Cardiac septum (tissue), 1 donor: Measurements from ENCODE around the gene CRPPA. TPM values are rescaled to one million over a fixed set of nuclear protein-coding genes. Genes with fewer than 3 reads are reported as not detected.
"Not testable (repeated sequence)": the region's sequence is repeated elsewhere in the genome, so short reads cannot be mapped to it uniquely, and the experiment has no call there.

Experiments used
- DNase-seq: peaks from one replicate; pipeline ENCODE4 v3.0.0-alpha.2; 2020; ENCODE audit warnings: low spot score
- intact Hi-C: fragments of 100-400 bp; cut with DNase I; formaldehyde crosslinking; loops from one replicate; pipeline ENCODE4 v1.14.0; 2022
- long read RNA-seq: library from polyadenylated mRNA; unstranded; transcript quantifications from one replicate; pipeline ENCODE4 v2.0.0, GENCODE V29; 2021
- total RNA-seq: library from RNA; stranded (reverse); fragmentation: NEBNext Ultra II Directional; extraction: Animal tissue kit (Norgen Biotek cat#: 25700); gene quantifications from one replicate; pipeline ENCODE4 v1.2.1, GENCODE V29; 2021
- donor health status: DM: no; HTN: no; CAD: no.

The CRPPA gene
- 7.3 TPM for total RNA-seq
- long read RNA-seq, full-length matches to known transcripts, result 6 of 10 reads
- long read RNA-seq, partial matches to known transcripts, result 0 of 10 reads
- long read RNA-seq, other reads (novel, unspliced or antisense), result 4 of 10 reads

- intact Hi-C loops, result loop anchor here (10.0 kb wide), 1 partner anchor 307 kb away; no protein-coding TSS in a partner anchor
- DNase-seq, result no peak
These were observed at the start of gene CRPPA for GRCh38 chr7:16421333-16422102. TSS of gene CRPPA (minus strand) at chr7:16421538. CDS start at chr7:16421322, 216 bp downstream.

DNA sequence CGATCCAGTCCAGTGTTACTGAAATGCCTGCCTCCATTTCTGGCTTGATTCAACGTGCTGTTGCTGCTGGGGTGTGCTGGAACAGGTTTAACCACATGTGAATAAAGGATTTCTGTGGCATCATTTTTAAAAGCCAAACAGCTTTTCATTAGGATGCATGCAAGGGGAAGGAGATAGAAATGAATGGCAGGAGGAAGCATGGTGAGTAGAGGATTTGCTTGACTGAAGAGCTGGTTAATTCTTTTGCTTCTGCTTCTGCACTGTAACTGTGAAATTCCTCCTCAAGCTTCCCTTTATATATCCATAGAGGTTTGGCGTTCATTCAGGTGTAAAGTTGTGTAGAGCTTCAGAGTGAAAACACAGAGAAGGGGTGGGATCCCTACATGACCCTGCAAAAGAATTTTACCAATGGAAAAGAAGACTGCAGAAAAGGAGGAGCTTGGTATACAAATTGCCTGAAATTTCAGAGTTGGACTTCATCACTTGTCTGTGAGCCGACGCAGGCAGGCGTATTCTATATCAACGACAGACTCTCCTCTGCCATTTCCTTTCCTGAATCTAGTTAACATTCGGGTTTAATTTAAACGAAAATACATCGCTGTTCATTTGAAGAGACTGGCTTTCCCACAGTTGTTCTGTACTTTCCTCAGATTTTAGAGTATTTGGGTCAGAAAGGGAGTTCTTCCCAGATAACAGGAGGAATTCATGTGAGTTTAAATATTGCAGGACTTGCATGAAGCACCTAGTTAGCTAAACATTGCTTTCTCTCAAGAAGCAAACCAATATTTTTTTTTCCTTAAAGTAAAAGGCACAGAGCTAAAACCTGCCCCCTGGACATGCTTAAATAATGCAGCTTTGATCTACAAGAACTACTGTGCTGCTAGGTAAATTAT is 44.4 kb upstream of the CRPPA start, which contains the start of gene SOSTDC1:
TSS of gene SOSTDC1 (minus strand) at position 270 of the 893 bp plus-strand sequence. CDS start at position 200, 70 bp downstream.
- intact Hi-C loops, result no loop called here
- no peak for DNase-seq

GRCh38 chr7:16463949-16464715 is 42.8 kb upstream of the CRPPA start:
- intact Hi-C loops, result no loop called here
- DNase-seq, result no peak

DNA sequence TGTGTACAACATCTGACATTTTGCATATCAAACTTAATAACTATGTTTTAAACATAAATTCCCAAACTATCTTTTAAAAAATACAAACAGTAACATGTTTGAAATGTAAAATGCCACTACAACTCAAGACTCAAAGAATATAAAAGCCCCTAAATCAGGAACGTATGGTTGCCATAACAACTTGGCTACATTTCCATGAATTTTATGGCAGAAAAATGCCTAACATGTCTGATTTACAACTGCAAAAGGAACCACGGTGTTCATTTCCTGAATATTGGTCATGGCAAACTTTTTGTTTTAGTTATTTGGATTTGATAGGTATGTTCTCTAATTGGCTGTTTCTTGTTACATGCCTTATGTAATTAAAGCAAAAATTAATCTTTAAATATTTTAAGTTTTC is 42.2 kb upstream of the CRPPA start:
- intact Hi-C loops, result no loop called here
- DNase-seq, result no peak

DNA sequence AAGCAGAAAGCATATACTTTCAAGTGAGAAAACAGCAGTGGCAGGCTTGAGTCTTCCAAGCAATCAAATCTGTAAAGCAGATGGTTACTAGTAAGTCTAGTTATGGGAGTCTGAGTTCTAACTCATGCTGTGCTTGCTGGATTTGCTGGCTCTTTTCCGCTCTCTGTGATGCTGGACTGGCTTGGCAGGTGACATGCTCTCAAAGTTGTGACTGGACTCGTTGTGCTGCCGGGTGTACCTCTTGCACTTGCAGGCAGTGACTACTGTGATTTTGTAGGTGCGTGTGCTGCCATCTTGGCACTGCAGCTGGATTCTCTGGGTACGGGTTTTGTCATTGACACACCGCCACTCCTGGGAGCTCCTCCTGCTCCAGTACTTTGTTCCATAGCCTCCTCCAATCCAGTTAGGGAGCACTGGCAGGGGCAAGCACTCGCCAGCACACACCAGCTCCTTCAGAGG is 41.1 kb upstream of the CRPPA start:
- intact Hi-C loops, result no loop called here
- DNase-seq, result no peak

DNA sequence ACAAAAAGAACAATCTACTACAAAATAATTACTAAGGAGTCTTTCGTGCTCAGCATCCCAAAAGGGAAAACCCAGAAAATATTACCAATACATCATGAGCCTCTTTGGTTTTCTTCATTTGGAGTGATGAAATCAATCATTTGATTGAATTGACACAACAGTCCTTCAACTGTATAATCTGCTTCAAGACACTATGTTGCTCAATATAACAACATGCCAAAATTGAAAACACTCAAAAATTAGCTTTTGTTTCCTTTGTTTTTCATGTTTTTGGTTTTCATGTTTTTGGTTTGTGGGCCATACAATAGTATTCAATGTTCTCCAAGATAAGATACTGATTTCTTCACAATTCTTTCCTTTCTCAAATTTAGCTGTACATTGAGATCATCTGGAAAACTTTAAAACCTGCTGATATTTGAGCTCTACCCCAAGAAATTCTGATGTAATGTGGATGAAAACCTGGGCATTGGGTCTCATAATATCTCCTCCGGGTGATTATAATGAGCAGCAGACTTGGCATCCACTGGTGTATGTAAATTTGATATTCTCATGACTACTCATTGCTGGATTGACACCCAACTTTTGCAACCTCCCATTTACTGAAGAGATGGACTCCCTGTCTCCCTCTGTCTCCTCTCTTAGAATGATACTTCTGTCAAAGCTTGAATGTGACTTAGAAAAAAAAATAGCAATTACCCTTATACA is 39.6 kb upstream of the CRPPA start:
- no peak for DNase-seq
- intact Hi-C loops, result no loop called here

- intact Hi-C loops, DNase-seq: not testable (repeated sequence)
These were observed 35.0 kb upstream of the CRPPA start for GRCh38 chr7:16456303-16456702.

DNA sequence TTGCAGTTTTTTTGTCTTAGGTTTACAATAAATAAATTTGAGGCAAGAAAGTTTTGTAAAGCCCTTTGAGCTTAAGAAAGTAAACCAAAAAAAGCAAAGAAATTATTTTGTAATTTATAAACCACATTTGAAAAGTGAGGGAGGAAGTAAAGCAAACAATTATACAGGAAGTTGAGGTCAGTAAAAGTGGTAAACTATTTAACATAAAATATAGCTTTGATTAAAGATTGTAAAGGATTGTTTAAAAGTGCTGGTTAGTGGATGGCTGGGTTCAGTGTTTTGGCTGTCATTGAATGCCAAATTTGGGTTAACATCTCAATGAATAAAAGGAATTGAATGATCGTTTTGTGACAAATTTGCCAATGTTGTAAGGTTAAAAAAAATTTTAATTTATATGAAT is 34.3 kb upstream of the CRPPA start:
- no peak for DNase-seq
- intact Hi-C loops, result no loop called here

- intact Hi-C loops, result no loop called here
- DNase-seq, result no peak
These were observed 29.0 kb upstream of the CRPPA start for GRCh38 chr7:16450366-16450765.

DNA sequence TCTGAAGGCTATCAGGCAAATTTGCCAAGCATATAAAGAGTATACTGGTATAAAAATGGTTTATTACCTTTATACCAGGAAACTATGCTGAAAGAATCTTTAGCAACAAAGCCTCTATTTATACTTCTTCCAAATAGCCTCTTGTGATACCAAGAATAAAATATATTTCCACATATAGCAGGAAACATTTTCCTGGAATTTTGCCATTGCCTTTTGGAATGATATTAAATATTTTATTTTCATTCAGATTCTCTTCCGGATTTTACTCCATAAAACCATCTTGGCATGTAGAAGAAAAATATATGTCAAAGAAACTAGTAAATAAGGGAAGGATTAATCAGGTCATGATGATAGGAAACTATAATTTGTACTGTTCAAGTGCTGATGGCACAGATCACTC is 26.5 kb upstream of the CRPPA start:
- intact Hi-C loops, result no loop called here
- no peak for DNase-seq

DNA sequence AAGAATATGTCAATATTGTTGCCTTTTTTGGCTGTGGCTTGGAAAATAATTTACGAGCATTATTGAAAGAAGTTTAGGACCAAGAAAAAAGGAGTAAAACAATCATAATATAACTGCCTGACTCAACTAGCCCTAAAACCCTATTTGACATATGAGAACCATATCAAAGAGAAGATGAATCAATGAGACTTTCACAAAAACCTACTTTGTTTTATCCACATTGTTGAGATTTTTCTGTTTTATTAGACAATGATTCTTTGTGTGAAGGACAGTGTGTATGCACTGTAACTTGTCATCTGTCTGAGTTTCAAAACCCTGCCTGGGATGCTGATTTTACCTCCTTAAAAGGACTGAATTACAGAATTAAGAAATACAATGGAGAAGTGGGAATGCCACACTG is 25.2 kb upstream of the CRPPA start:
- DNase-seq, result no peak
- intact Hi-C loops, result no loop called here

- DNase-seq, intact Hi-C loops: not testable (repeated sequence)
These were observed 22.5 kb upstream of the CRPPA start for GRCh38 chr7:16443871-16444270.

DNA sequence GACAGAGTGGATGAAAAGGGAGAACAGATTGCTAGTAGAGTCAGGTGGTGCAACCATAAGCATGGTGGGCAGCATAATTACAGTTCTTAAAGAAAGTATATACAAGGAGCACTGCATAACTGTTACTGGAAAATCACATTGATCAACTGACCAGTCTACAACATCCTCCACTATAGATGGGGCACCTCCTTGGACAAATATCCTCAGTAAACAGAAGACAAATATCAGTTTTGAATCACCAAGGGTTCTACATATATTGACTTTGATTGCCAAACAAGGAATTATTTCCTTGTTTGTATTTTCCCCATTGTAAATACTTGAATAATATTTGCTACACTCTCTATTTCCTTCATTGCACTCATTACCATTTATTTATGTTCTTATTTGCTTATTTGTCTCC is 17.6 kb upstream of the CRPPA start:
- DNase-seq, result no peak
- intact Hi-C loops, result no loop called here

DNA sequence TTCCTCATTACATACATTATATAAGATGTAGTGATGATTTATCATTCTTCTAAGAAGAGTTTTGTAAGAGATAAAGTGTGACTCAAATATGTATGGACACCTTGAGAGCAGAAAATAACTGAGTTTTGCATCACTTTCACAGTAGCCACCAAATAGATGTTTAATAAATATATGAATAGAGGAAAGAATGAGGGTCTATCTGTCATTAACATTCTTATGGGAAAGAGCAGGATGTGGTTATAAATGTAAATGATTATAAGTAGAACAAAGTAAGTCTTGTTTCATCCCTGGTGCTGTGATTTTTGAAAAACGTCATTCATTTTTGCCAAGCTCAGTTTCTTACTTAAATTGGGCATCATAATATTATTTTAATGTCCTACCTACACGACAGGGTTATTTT is 15.0 kb upstream of the CRPPA start:
- intact Hi-C loops, result no loop called here
- DNase-seq, result no peak

- intact Hi-C loops, result loop anchor here (5.0 kb wide), 1 partner anchor 129 kb away; no protein-coding TSS in a partner anchor
These were observed 12.3 kb upstream of the CRPPA start for GRCh38 chr7:16433568-16434122.

DNA sequence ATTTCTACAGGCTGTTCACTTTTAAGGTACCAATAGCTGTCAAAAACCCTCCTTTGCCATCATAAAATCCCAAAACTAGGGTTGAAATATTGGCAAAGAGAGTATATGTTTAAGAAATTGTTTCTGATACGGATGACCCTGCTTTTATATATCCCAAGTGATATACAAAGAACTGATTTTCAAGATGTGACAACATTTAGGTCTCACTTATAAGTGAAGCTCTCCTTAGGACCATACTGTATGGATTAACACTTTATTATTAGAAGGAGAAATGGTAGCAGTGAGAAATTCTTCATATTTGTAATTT is 11.0 kb upstream of the CRPPA start:
- intact Hi-C loops, result loop anchor here (5.0 kb wide), 1 partner anchor 130 kb away; no protein-coding TSS in a partner anchor
- no peak for DNase-seq

More at GRCh38 chr7:16433568-16434122, 12.3 kb upstream of the CRPPA start:
- no peak for DNase-seq

DNA sequence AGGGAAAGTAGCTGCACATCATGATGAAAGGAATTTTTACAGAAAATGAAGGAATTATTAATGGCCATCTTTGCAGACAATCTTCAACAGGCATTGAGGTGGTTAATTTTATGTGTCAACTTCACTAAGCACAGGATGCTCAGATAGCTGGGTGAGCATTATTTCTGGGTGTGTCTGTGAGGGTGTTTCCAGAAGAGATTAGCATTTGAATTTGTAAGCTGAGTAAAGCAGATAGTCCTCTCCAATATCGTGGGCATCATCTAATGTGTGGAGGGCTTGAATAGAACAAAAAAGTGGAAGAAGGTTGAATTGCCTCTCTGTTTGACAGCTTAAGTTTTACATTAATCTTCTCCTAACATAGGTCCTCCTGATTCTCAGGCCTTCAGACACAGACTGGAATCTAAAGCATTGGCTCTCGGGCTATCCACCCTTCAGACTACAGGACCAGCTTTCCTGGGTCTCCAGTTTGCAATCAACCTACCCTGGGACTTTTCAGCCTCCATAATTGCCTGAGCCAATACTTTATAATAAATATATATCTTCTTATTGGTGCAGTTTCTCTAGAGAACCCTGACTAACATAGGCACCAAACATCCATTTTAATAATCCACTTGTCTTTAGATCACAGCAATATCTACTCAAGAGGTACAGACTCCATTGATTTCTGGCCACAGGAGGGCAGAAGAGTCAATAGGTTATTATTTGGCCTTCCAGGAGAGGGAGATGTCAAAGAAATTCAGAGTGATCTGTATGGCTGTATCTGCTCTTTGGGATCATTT is 10.5 kb upstream of the CRPPA start:
- DNase-seq, result no peak
- intact Hi-C loops, result loop anchor here (5.0 kb wide), 1 partner anchor 130 kb away; no protein-coding TSS in a partner anchor

- intact Hi-C loops, result loop anchor here (5.0 kb wide), 1 partner anchor 132 kb away; no protein-coding TSS in a partner anchor
- DNase-seq, result no peak
These were observed 8.8 kb upstream of the CRPPA start for GRCh38 chr7:16430133-16430532.
